CD4-positive, alpha-beta T cell treated with Interleukin-2 at 100 ng/mL for 4 hours (primary cell): ENCODE results near the gene SLC25A45.
A peak's percentile ranks its signal among the peaks of the same experiment; 100 is the strongest.

Experiments used
- DNase-seq: peaks from one replicate; pipeline ENCODE4 v3.0.0-alpha.2; 2020; ENCODE audit warnings: low spot score

SLC25A45 gene

DNA sequence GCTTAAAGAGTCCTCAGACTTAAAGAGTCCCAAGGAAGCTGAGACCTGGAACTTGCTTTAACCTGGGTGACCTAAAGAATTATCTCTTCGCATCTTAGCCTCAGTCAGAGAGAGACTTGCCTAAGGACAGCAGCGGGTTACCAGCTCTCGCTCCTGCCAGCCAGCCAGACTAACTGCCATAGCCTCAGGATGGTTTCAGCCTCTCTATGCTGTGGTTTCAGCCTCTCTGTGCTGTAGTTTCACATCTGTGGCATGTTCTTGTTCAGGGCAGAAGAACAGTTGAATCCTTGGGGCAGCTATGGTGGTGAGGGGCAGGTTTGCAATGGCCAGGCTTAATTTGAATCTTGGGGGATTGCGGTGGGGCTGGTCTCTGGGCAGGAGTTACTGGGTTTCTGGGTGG is 6.3 kb upstream of the SLC25A45 start:
- no peak for DNase-seq

DNA sequence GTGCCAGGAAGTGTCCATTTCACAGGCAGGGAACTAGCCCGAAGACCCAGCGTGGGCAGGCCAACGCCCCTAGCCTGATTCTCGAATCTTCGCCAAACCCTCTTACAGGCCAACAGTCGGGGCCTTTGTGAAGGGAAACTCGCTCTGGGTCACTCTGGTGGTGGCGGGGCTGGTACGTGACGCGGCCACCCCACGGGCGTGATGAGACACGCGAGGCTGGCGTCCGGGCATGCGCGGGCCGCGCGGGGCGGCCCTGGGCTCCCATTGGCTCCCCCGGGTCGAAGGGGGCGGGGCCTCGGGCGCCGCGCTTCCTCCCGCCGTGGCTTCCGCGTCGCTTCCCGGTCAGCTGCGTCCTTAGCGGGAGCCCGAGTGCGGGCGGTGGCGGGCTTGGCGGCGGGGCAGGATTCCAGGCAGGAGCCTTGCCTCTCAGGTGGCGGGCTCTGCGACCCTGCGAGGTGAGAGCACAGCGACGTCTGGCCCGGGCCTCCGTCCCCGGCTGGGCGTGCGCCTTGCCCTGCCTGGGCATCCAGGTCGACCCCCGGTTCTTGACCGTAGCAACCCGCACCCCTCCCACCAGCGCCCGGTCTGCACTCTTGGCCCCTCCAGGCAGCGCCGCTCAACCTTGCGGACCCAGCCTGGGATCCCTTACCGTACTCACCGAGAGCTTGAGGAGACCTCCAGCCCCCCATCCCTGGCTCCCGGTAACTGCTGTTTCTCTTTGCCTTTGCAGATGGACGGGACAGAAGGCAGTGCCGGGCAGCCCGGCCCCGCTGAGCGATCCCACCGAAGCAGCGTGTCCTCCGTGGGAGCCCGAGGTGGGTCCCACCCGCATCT is 4.1 kb upstream of the SLC25A45 start, which contains the start of gene FRMD8:
Gene FRMD8 (plus strand): TSS at position 331 of the 834 bp plus-strand sequence. CDS start 400 bp downstream, at position 731.
- peak; percentile 89 for DNase-seq

GRCh38 chr11:65384301-65384889 is 1.9 kb upstream of the SLC25A45 start:
- DNase-seq = peak; percentile 33

DNA sequence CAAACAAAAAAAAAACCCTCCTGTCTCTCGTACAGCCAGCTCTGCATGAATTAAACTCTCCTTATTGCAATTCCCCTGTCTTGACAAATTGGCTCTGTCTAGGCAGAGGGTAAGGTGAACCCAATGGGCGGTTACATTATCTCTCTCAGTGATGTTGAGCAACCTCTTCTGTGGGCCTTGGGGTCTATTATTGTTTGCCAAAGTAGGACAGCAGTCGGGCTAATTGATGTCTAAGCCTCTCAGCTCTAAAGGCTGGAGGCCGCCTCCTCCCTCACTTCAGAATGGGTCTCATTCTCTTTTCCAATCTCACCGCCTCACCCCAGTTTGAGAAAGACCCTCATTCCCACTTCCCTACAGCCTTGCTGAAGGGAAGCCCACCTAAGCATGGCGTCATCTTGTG is 1.3 kb upstream of the SLC25A45 start:
- no peak for DNase-seq

DNA sequence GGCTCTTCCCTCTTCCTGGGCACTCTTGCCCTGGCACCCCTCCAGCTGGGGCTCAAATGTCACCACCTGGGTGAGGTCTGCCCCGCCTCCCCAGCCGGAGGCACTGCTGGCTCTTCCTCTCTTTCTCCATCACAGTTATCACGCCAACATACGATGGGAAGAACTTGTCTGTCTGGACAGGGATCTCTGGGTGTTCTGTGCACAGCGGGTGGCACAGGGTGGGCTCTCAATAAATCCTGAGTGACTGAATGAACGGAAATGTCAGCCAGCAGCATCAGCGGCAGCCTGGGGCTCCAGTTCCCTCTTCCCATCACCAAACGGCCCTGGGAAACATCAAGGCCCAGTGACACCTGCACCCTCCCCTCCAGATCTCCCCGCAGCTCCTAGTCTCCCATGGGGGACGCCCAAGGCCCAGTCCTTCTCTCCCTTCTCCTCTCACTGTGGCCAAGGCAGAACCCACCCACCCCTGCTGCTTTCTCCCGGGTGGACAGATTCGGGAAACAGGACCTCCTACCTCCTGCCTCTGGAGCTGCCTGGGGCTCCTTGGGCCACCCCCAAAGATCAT is 440 bp upstream of the SLC25A45 start:
- no peak for DNase-seq

- no peak for DNase-seq
Observed at GRCh38 chr11:65381716-65382032, 772 bp downstream of the SLC25A45 start.

- no peak for DNase-seq
Observed at GRCh38 chr11:65380460-65381119, 1.9 kb downstream of the SLC25A45 start.

DNA sequence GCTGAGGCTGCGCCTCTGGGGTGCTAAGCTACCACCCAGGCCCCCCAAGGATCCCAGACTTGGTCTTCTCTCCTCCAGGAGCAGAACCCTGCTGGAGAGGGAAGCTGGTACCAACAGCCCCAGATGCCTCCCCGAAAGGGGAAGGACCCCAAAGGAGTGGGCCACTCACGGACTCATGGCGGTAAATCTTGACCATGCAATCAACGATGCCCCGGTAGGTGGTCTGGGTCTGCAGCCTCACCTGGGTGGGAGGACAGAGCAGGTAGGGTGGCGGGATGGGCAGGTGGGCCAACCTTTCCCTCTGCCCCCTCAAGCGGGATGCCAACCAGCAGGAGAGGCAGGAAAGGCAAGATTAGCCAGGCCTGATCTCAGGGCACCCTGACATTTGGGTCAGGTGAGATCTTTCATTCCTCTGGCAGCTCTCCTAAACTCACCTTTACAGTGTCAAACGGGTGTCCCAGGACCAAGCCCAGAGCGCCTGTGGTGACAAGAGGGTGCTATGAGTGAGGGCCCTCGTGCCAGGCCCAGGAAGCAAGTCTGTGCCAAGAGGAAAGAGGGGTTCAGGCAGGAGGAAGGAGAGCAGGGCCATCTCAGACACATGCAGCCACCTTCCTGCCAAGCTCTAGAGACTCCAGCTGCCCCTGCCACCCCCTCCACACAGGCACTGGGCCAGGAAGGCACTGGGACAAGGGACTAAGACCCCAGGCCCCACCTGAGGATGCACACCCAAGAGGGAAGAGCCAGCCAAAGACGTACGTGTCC is 2.6 kb downstream of the SLC25A45 start:
- DNase-seq = no peak

DNA sequence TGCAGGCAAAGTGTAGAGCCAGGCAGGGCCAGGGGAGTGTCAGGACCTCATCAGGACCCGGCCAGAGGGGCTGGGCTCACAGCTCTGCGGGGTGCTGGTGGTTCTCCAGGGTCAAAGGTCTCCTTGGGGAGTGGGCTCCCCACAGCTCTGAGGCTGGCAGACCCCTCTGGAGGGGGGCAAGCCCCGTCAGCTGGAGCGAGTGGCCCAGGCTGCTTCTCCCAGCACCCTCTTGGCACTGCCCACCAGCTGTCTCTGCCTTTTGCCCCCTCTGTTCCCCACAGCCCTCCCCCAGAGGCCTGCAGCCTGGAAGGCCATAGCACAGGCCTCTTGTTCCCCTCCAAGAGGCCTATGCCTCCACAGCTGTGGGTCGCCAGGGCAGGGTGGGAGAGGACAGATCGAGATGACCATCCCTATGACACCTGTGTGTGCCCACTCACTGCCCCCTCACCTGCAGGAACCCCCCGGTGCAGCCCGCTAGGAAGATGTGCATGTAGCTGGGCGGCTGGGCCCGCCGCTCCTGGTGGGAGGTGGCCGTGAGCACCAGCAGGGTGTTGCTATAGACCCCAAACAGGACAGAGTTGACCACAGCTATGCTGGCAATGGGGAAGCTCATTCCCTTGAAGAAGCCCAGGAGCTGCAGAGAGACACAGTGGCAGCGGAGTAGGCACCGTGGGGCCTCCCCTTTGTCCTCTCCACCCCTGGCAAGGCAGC is 3.4 kb downstream of the SLC25A45 start:
- DNase-seq = no peak

GRCh38 chr11:65378208-65378927 is 4.1 kb downstream of the SLC25A45 start:
- no peak for DNase-seq

DNA sequence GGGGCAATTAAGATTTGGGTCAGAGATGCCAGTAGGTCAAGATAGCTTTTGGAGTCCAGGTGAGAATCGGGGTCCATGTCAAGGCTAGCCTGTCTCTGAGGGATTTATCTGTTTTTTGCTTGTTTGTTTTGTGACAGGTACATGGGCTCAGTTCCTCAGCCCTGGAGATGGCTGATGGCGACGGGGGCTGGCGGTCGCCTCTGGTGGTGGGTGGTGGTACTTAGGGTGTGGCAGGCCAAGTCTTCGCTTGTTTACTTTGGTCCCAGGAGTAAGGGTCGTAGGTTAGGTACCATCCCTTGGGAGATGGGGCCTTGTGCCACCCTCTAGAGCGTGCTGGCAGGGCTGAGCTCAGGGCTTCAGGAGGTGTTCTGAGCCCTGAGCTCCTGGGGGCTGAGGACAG is 4.7 kb downstream of the SLC25A45 start:
- DNase-seq = no peak

- DNase-seq = no peak
Observed at GRCh38 chr11:65377036-65377435, 5.4 kb downstream of the SLC25A45 start.

- DNase-seq = no peak
Observed at GRCh38 chr11:65376138-65376713, 6.2 kb downstream of the SLC25A45 start.

- no peak for DNase-seq
Observed at GRCh38 chr11:65375012-65375411, 7.4 kb downstream of the SLC25A45 start.

DNA sequence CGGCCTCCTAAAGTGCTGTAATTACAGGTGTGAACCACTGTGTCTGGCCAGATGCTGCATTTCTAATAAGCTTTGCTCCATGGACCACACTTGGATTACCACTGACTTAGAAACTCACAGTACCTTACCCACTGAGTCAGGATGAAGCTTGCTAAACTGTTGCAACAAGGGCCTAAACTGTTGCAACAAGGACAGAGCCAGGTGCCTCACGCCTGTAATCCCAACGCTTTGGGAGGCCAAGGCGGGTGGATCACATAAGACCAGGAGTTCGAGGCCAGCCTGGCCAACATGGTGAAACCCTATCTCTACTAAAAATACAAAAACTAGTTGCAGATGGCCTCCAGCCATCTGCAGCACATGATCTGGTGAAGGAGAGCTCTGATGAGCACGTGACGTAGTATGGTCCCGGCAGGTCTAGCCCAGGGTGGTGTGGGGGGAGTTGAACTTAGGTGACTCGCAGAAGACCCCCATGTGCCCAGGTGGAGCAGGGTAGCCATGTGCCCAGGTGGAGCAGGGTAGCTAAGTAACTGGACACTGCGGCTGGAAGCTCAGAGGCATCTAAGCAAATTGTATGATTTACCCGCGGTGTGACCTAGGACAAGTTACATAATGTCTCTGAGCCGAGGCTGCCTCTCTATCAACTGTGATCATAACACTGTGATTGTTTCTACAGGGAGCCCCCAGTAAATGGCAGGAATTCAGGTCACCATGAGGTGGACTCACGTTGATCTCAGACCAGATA is 8.4 kb downstream of the SLC25A45 start:
- DNase-seq = no peak

DNA sequence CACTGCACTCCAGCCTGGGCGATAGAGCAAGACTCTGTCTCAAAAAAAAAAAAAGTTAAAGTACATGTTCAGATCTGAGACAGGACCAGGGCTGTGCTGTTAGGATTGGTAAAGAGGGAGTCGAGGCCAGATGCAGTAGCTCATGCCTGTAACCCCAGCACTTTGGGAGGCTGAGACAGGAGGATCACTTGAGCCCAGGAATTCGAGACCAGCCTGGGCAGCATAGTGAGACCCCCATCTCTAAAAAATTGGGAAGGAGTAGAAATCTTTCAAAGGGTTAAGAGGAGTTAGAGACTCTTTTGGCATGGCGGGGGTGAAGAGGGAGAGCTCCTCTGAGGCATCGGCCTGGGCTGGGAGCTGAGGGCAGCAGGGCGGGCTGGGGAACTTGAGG is 11.8 kb downstream of the SLC25A45 start:
- DNase-seq = no peak

- DNase-seq = peak; percentile 69
Observed at GRCh38 chr11:65366340-65366773, 16.1 kb downstream of the SLC25A45 start.

DNA sequence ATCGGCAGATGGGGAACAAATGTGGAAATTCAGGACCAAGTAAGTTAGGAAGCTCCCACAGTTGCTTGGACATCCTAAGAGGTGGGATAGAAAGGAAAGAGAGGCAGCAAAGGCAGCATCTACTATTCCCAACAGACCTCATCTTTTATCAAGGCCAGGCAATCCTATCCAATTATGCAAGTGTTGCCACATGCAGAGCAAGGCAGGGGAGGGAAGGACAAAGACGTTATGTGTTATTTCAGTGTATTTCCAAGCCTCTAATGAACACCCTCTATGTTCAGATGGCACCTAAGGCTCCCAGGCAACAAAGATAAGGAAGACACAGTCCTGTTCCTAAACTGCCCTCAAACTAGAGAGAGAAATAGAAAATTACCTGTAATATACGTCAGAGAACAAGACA is 18.7 kb downstream of the SLC25A45 start:
- no peak for DNase-seq

DNA sequence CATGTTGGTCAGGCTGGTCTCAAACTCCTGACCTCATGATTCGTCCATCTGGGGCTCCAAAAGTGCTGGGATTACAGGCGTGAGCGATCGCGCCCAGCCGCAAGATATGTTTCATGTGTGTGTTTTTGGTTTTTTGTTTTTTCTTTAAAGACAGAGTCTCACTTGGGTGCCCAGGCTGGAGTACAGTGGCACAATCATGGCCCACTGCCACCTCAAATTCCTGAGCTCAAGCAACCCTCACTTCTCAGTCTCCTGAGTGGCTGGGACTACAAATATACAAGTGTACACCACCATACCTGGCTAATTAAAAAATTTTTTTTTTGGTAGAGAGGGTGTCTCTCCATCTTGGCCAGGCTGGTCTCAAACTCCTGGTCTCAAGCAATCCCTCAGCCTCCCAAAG is 19.5 kb downstream of the SLC25A45 start:
- DNase-seq = no peak
